ENCODE data around the gene DHH. TPM values are rescaled to one million over a fixed set of nuclear protein-coding genes. Genes with fewer than 3 reads are reported as not detected.

Gene DHH
- total RNA-seq, 2 experiments from 2014 or later = not detected

DNA sequence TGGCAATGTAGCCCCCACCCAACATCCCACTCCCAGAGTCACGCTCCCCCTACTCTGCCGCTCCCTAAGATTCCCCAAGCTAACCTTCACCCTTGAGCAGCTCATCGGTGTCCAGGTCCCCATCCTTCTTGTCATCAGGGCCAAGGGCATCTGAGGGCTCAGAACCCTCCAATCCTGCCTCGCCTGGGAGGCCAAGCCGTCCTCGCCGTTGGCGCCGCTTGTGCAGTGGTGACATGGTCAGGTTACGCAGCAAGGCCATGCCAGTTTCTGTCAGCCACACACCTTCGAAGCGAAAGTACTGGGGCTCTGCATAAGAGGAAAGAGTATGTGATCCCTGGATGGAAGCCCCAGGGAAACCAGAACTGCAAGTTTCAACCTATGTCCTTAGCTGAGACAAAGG lies 49.9 kb downstream of the DHH start:
- CTCF ChIA-PET = interaction anchor here (1.1 to 2.5 kb wide), 13 partner anchors 11 to 192 kb away, joined by 3 to 12 read pairs (median 5); partner anchors contain the start of gene DDX23

DNA sequence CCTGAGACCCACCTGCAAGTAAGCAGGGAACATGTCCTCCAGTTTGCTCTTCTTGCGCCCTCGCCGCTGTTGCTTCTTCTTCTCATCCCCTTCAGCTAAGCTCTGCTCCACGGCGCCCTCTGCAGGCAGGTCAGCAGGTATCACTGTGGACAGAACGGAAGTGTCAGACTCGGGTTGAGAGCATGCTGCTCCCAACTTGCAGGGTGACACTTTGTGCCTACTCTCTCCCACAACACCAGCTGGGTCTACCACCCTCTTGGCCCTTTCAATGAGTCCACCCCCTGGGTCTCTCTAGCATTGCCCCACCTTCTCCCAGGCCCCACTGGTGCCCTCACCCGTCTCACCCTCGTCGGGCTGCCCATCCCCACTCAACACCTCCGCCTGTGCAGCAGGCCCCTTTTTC lies 50.7 kb downstream of the DHH start:
- CTCF ChIA-PET = interaction anchor here (0.7 to 2.5 kb wide), 25 partner anchors 9 to 191 kb away, joined by 3 to 12 read pairs (median 4); partner anchors contain the start of genes ARF3, DDX23, PRKAG1 and TUBA1B
- POLR2A ChIA-PET = interaction anchor here (1.0 to 1.7 kb wide), 2 partner anchors 12 to 193 kb away, joined by 3 to 6 read pairs; no protein-coding TSS in a partner anchor

More for the DNA sequence above, 49.9 kb downstream of the DHH start:
- POLR2A ChIA-PET = no interaction called here

GRCh38 chr12:49043241-49043640 lies 51.4 kb downstream of the DHH start:
- CTCF ChIA-PET = interaction anchor here (0.7 to 2.5 kb wide), 24 partner anchors 8 to 191 kb away, joined by 3 to 12 read pairs (median 4); partner anchors contain the start of genes ARF3, DDX23, PRKAG1 and TUBA1B
- POLR2A ChIA-PET = interaction anchor here (1.0 to 1.7 kb wide), 2 partner anchors 12 to 192 kb away, joined by 3 to 6 read pairs; no protein-coding TSS in a partner anchor

DNA sequence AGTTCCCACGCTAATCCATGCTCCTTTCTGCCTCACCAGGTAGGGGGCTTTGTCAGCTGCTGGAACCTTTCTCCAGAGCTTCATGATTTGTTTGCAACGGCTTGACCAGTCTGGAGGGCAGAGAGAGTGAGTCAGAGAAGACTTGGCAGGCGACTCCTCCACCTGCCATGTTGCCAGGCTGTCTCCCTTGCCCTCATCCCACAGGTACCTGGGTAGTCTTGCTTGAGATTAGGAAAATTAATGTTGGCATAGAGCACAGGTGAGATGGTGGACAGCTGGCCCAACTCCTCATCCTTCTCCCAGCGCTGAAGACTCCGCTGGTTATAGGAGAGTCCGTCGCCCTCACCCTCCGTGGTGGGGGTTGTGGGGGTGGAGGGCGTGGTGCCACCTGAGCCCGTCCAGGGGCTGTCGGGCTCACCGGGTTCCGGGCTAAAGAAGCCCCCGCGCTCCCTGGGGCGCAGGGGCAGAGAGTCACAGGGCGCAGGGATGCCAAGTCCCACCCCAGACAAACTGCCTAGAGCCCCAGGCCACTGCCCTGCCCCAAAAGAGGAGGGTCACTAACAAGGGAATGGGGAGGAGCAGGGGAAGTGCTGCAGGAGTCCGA lies 52.6 kb downstream of the DHH start:
- ChIA-PET POLR2A (no interaction called here), CTCF (interaction anchor here (1.3 kb wide), 1 partner anchor 21 kb away, joined by 3 read pairs; no protein-coding TSS in a partner anchor)

- ChIA-PET CTCF (interaction anchor here (1.8 kb wide), 1 partner anchor 47 kb away, joined by 7 read pairs; no protein-coding TSS in a partner anchor), POLR2A (no interaction called here)
Observed at GRCh38 chr12:49041036-49041880, 53.3 kb downstream of the DHH start.

- CTCF ChIA-PET = interaction anchor here (1.6 to 1.8 kb wide), 2 partner anchors 20 to 48 kb away, joined by 7 to 10 read pairs; no protein-coding TSS in a partner anchor
Observed at GRCh38 chr12:49040364-49040855, 54.2 kb downstream of the DHH start.

GRCh38 chr12:49039421-49040363 lies 54.9 kb downstream of the DHH start:
- ChIA-PET POLR2A (interaction anchor here (0.6 kb wide), 2 partner anchors 108 to 212 kb away, joined by 3 to 13 read pairs; no protein-coding TSS in a partner anchor), CTCF (interaction anchor here (1.0 to 1.8 kb wide), 4 partner anchors 8 to 51 kb away, joined by 3 to 10 read pairs (median 5); no protein-coding TSS in a partner anchor)

More at GRCh38 chr12:49040364-49040855, 54.2 kb downstream of the DHH start:
- POLR2A ChIA-PET = no interaction called here

GRCh38 chr12:49038291-49038955 lies 56.2 kb downstream of the DHH start:
- ChIA-PET POLR2A (interaction anchor here (0.7 kb wide), 1 partner anchor 9 kb away, joined by 3 read pairs; no protein-coding TSS in a partner anchor), CTCF (interaction anchor here (1.2 kb wide), 1 partner anchor 50 kb away, joined by 3 read pairs; no protein-coding TSS in a partner anchor)

DNA sequence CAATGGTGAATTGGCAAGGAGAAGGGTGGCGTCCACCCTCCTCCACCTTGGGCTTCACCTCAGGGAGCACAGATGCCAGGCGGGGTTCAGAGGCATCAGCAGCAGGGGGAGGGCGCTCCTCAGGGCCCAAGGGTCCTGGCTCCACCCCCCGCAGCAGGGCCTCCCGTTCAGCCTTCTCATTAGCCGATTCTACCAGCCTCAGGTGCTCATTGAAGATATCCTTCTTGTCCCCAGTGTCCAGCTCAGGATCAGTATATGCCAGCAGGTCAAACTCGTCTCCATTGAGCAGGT lies 56.7 kb downstream of the DHH start:
- ChIA-PET CTCF (interaction anchor here (1.4 kb wide), 1 partner anchor 18 kb away, joined by 3 read pairs; no protein-coding TSS in a partner anchor), POLR2A (interaction anchor here (0.5 to 0.7 kb wide), 2 partner anchors 8 to 18 kb away, joined by 3 read pairs; no protein-coding TSS in a partner anchor)

DNA sequence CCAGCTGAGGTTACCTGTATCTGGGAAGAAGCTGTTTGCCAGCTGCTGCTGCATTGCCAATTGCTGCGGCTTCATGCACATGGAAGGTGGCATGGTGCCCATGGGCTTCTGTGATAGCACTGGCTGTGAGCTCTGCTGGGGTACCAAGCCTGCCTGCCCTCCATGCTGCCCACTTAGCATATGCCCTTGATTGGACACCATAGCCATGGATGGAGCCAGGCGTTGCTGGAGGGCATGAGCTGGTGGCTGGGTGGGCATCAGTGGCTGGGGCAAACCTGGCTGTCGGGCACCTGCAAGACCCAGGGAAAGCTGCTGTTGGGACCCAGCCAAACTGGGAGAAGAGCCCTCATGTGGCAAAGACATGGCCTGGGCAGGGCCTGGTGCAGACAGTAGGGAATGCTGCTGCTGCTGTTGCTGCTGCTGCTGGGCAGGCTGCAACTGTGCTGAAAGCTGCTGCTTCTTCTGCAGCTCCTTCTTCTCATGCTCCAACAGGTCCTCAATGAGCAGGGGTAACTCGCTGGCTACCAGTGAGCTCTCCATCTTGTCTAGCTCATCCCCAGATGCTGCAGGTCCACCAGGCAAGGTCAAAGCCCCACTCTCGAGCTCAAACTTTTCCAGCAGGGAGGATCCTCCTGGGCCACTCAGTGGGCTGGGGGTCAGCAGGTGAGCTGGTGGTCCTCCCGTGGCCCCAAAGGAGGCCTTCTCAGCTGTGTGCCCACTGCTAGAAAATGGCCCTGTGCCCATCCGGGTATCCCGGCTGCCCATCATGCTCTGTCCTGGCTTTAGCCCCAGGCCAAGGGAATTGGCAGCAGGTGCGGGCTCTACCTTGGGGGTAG lies 57.3 kb downstream of the DHH start:
- CTCF ChIA-PET = interaction anchor here (1.4 kb wide), 1 partner anchor 17 kb away, joined by 3 read pairs; no protein-coding TSS in a partner anchor
- POLR2A ChIA-PET = interaction anchor here (0.5 to 0.7 kb wide), 2 partner anchors 7 to 17 kb away, joined by 3 read pairs; no protein-coding TSS in a partner anchor

Other genes starting within 250 kb of the DHH start
- 100 to 1,000 TPM; 131 to 132 TPM for gene DDX23, start 242.6 kb downstream of the DHH start, total RNA-seq
- 1 to 10 TPM; 2.3 to 2.9 TPM for gene RND1, start 228.9 kb downstream of the DHH start, total RNA-seq
- 100 to 1,000 TPM; 131 TPM for gene FKBP11, start 169.3 kb downstream of the DHH start, total RNA-seq
- gene ARF3, start 137.3 kb downstream of the DHH start, total RNA-seq = 10 to 100 TPM; 93.7 to 97.1 TPM
- gene WNT10B, start 123.1 kb downstream of the DHH start, total RNA-seq = under 1 TPM; 0.34 to 0.40 TPM
- not detected for gene WNT1, start 116.5 kb downstream of the DHH start, total RNA-seq
- 1 to 10 TPM; 1.2 TPM for gene DDN, start 95.4 kb downstream of the DHH start, total RNA-seq
- gene PRKAG1, start 76.0 kb downstream of the DHH start, total RNA-seq = 10 to 100 TPM; 69.4 to 70.0 TPM
- gene KMT2D, start 34.0 kb downstream of the DHH start, total RNA-seq = 10 to 100 TPM; 67.6 to 69.5 TPM
- 10 to 100 TPM; 10.8 to 12.9 TPM for gene RHEBL1, start 24.8 kb downstream of the DHH start, total RNA-seq
- gene LMBR1L, start 16.0 kb upstream of the DHH start, total RNA-seq = 10 to 100 TPM; 32.5 to 34.9 TPM
- 1,000 to 10,000 TPM; 2,411 to 2,430 TPM for gene TUBA1B, start 36.6 kb upstream of the DHH start, total RNA-seq
- 10 to 100 TPM; 58.9 to 61.1 TPM for gene TUBA1A, start 94.3 kb upstream of the DHH start, total RNA-seq
- gene TUBA1C, start 170.3 kb upstream of the DHH start, total RNA-seq = 100 to 1,000 TPM; 340 to 347 TPM
- not detected for gene PRPH, start 200.3 kb upstream of the DHH start, total RNA-seq
- gene TROAP, start 228.5 kb upstream of the DHH start, total RNA-seq = 10 to 100 TPM; 42.7 to 44.4 TPM
- gene C1QL4, start 242.4 kb upstream of the DHH start, total RNA-seq = not detected

Data from activated CD8-positive, alpha-beta memory T cell treated with anti-CD3 and anti-CD28 coated beads for 36 hours (primary cell).